Measurements from ENCODE around the gene TMEM245. TPM values are rescaled to one million over a fixed set of nuclear protein-coding genes. Genes with fewer than 3 reads are reported as not detected.

TMEM245 gene
- total RNA-seq, 2 experiments from 2014 or later: 23.3 to 26.7 TPM

DNA sequence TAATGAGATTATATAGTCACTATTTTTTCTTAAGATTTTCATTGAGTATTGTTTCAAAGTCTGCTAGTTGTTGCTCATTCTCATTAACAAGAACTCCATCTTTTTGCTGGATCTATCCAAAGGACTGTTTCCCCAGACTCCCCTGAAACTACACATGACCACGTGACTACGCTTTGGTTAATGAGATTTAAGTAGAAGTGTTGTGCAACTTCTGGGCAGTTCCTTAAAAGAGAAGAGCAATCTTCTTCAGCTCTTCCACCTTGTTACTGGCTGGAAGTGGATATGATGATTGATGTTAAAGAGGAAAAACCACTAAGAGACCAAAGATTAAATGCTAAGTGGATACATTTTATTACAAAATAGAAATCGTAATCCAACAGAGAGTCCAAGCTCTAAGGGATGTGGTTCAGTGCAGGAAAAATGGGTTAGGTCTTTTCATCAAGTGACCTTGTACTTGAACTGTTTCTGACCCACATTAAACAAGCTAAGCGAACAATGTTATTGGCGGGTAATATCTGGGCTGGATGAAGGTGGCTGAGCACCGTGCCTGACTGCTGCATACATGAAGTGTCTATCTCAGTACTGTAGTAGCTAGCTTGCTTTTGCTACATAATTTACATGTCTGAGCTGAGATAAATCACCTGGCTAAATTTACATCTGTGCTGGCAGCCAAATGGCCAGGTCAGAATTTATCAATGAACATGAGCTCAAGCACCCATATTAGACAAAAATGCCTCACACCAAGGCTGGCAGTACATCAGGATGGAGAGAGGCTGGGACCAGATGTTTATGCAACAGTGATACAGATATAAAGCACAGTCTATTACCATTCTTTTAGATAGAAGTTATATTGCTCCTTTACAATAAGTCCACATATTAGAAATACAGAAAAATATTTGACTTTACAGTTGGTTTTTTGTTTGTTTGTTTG is 98.9 kb downstream of the TMEM245 start:
- ChIA-PET POLR2A (interaction anchor here (0.5 to 0.9 kb wide), 2 partner anchors 18 to 22 kb away, joined by 3 read pairs; no protein-coding TSS in a partner anchor), CTCF (no interaction called here)
- ATAC-seq: no peak
- no peak overlapping the region for H3K27ac Mint-ChIP-seq
- no peaks in the 10 kb centered on the region for H3K9me3 Mint-ChIP-seq
- H3K4me3 Mint-ChIP-seq: no peak overlapping the region
- no peaks in the 10 kb centered on the region for H3K4me1 Mint-ChIP-seq (ENCODE audit: low read depth)
- H3K27me3 Mint-ChIP-seq: no peaks in the 10 kb centered on the region
- H3K36me3 Mint-ChIP-seq (ENCODE audit: low read depth): peaks cover 18% of the 10 kb centered on the region
- DNase-seq: no peak
- TF ChIP-seq, protein P1, sequence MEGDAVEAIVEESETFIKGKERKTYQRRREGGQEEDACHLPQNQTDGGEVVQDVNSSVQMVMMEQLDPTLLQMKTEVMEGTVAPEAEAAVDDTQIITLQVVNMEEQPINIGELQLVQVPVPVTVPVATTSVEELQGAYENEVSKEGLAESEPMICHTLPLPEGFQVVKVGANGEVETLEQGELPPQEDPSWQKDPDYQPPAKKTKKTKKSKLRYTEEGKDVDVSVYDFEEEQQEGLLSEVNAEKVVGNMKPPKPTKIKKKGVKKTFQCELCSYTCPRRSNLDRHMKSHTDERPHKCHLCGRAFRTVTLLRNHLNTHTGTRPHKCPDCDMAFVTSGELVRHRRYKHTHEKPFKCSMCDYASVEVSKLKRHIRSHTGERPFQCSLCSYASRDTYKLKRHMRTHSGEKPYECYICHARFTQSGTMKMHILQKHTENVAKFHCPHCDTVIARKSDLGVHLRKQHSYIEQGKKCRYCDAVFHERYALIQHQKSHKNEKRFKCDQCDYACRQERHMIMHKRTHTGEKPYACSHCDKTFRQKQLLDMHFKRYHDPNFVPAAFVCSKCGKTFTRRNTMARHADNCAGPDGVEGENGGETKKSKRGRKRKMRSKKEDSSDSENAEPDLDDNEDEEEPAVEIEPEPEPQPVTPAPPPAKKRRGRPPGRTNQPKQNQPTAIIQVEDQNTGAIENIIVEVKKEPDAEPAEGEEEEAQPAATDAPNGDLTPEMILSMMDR (IDR thresholded peaks at IDR 0.05): no peak
- intact Hi-C loops (cut with micrococcal nuclease): no loop called here

DNA sequence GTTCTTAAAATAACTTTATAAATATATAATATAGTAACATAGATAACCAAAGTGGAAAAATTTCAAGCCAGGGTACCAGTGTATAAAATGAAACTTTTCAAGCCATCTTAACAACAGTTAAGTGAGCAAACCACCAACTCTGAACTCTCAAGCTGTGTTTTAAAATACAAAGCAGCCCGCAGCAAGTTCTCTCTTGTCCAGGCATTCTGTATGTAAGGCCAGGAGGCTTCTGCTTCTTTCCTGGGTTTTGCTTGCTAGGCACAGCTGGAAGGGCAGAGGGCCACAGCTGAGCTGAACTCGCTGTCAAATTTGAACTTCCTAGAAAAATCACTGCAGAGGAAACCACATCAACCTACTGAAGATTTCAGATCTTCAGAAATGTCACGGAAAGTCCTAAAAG is 99.6 kb downstream of the TMEM245 start:
- no peaks in the 10 kb centered on the region for H3K27me3 Mint-ChIP-seq
- H3K9me3 Mint-ChIP-seq: no peaks in the 10 kb centered on the region
- H3K4me1 Mint-ChIP-seq (ENCODE audit: low read depth): no peaks in the 10 kb centered on the region
- H3K36me3 Mint-ChIP-seq (ENCODE audit: low read depth): peaks cover 18% of the 10 kb centered on the region
- intact Hi-C loops (cut with micrococcal nuclease): no loop called here
- no peak overlapping the region for H3K4me3 Mint-ChIP-seq
- DNase-seq: no peak
- H3K27ac Mint-ChIP-seq: no peak overlapping the region
- ATAC-seq: no peak
- TF ChIP-seq, protein P1 (IDR thresholded peaks at IDR 0.05): no peak
- ChIA-PET CTCF (no interaction called here), POLR2A (interaction anchor here (0.9 kb wide), 1 partner anchor 19 kb away, joined by 3 read pairs; no protein-coding TSS in a partner anchor)

DNA sequence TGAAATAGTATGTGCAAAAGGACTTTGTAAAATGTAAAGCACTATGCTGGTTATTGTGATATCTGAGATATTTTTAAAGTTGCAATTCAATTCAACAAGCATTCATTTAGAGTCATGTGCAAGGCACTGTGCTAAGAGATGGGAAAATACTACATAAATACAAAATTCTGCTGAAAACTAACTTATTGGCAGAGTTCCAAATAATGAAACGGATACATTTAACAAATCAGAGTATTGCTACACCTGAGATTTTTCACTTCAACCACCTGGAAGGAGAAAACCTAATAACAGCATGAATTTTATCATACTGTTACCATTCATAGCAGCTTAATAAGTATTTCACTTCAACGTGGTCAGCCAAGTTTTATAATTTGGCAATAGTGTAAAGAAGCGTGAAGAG is 100.3 kb downstream of the TMEM245 start:
- DNase-seq (no peak), ATAC-seq (no peak)
- Mint-ChIP-seq H3K27ac (no peak overlapping the region), H3K4me1 (ENCODE audit: low read depth) (no peaks in the 10 kb centered on the region), H3K36me3 (ENCODE audit: low read depth) (peaks cover 13% of the 10 kb centered on the region), H3K9me3 (no peaks in the 10 kb centered on the region), H3K27me3 (no peaks in the 10 kb centered on the region), H3K4me3 (no peak overlapping the region)
- intact Hi-C loops (cut with micrococcal nuclease): no loop called here
- POLR2A ChIA-PET: interaction anchor here (0.9 kb wide), 1 partner anchor 20 kb away, joined by 3 read pairs; no protein-coding TSS in a partner anchor
- TF ChIP-seq, protein P1 (IDR thresholded peaks at IDR 0.05): no peak
- CTCF ChIA-PET: no interaction called here

DNA sequence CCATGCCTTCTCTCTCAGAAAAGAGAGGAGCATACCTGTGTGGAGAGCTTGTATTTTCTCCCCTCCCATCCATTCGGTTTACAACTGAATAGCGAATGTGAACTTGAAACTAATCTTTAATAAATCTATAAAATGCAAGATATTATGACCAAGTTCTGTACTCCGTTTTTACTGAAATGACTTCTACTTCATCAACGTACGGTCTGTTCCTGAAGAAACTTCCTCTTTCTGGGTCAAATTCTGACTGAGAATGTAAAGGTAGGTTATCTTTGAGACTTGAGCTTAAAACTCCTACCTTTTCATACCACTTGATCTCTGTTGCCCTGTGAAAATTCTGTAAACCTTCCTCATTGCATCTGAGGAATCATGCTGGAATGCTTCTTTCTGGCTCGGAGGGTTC is 102.3 kb downstream of the TMEM245 start:
- ChIA-PET POLR2A (interaction anchor here (0.7 kb wide), 1 partner anchor 126 kb away, joined by 4 read pairs; no protein-coding TSS in a partner anchor), CTCF (interaction anchor here (0.9 to 1.1 kb wide), 2 partner anchors 17 to 64 kb away, joined by 3 read pairs; no protein-coding TSS in a partner anchor)
- no peak overlapping the region for H3K4me3 Mint-ChIP-seq
- H3K36me3 Mint-ChIP-seq (ENCODE audit: low read depth): peaks cover 9% of the 10 kb centered on the region
- H3K4me1 Mint-ChIP-seq (ENCODE audit: low read depth): peaks cover 4% of the 10 kb centered on the region
- intact Hi-C loops (cut with micrococcal nuclease): no loop called here
- TF ChIP-seq, protein P1 (IDR thresholded peaks at IDR 0.05): no peak
- no peak overlapping the region for H3K27ac Mint-ChIP-seq
- no peaks in the 10 kb centered on the region for H3K27me3 Mint-ChIP-seq
- DNase-seq: no peak
- H3K9me3 Mint-ChIP-seq: no peaks in the 10 kb centered on the region
- no peak for ATAC-seq

DNA sequence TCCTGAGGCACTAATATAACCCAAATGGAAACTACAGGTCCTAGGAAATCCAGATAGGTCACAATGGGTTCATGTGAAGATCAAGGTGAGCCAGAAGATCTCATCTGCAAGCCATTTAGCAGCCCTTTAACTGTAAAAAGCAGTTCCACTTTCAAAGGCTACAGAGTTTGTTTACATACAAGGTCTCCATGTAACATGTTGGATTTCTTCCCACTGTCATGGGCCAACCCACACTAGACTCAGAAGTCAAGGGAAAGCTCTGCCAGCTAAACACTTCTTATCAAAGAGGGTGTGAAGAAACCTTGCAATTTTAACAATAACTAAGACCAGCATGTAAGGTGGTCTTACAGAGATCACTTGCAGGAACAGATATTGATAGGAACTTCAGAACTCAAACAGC is 102.7 kb downstream of the TMEM245 start:
- ATAC-seq: no peak
- TF ChIP-seq, protein P1 (IDR thresholded peaks at IDR 0.05): no peak
- POLR2A ChIA-PET: interaction anchor here (0.7 kb wide), 1 partner anchor 126 kb away, joined by 4 read pairs; no protein-coding TSS in a partner anchor
- H3K4me1 Mint-ChIP-seq (ENCODE audit: low read depth): peaks cover 8% of the 10 kb centered on the region
- no peaks in the 10 kb centered on the region for H3K27me3 Mint-ChIP-seq
- no peak overlapping the region for H3K27ac Mint-ChIP-seq
- CTCF ChIA-PET: interaction anchor here (0.9 to 1.1 kb wide), 2 partner anchors 18 to 63 kb away, joined by 3 read pairs; no protein-coding TSS in a partner anchor
- H3K9me3 Mint-ChIP-seq: no peaks in the 10 kb centered on the region
- intact Hi-C loops (cut with micrococcal nuclease): no loop called here
- no peak for DNase-seq
- H3K4me3 Mint-ChIP-seq: no peak overlapping the region
- peaks cover 9% of the 10 kb centered on the region for H3K36me3 Mint-ChIP-seq (ENCODE audit: low read depth)
